IMR-90 (cell line): ENCODE measurements around the gene CDR2L. TPM values are rescaled to one million over a fixed set of nuclear protein-coding genes. Genes with fewer than 3 reads are reported as not detected.
"Not testable (repeated sequence)": the region's sequence is repeated elsewhere in the genome, so short reads cannot be mapped to it uniquely, and the experiment has no call there.

Experiments
- ATAC-seq: fragments of 200-7000 bp; cut with Tn5 transposase; 2 replicates; pipeline ENCODE4 v1.9.1; 2020; ENCODE audit warnings: low read depth, mild to moderate bottlenecking, moderate library complexity
- BruUV-seq: library from RNA; stranded (reverse); fragments of 400-500 nt; replicated peaks from 2 replicates; lab custom pipeline; 2021; lab: Mats Ljungman, UMichigan
- CTCF ChIA-PET: fragments of 300-600 bp; formaldehyde crosslinking; extraction: SDS; loops from one replicate; lab custom pipeline; 2021; ENCODE audit warnings: antibody characterized with exemption; lab: Yijun Ruan, JAX
- POLR2A ChIA-PET: fragments of 300-600 bp; sonication (Branson Sonifier 250); formaldehyde crosslinking; loops from one replicate; lab custom pipeline; 2022; ENCODE audit warnings: antibody characterized with exemption; ENCODE audit not compliant: unreplicated experiment; lab: Charles Lee
- DNase-seq: peaks from one replicate; pipeline ENCODE4 v3.0.0; 2013
- H2AFZ ChIP-seq: replicated peaks from 2 replicates; pipeline ENCODE3; 2013; ENCODE audit warnings: low read length, mild to moderate bottlenecking; ENCODE audit not compliant: poor library complexity
- H2AK5ac ChIP-seq: 2 replicates; pipeline ENCODE4 v1.6.1; 2013; ENCODE audit warnings: low read depth, low read length, inconsistent platforms
- H2AK9ac ChIP-seq: replicated peaks from 2 replicates; pipeline ENCODE3; 2013; ENCODE audit warnings: mild to moderate bottlenecking, low read depth, low read length, moderate library complexity; ENCODE audit not compliant: poor library complexity
- H2BK120ac ChIP-seq: 2 replicates; pipeline ENCODE4 v1.6.1; 2013; ENCODE audit warnings: low read depth, low read length, inconsistent platforms
- H2BK15ac ChIP-seq: 3 replicates; pipeline ENCODE4 v1.6.1; 2013; ENCODE audit warnings: low read depth, low read length, inconsistent platforms
- H2BK20ac ChIP-seq: 2 replicates; pipeline ENCODE4 v1.6.1; 2013; ENCODE audit warnings: low read depth, mild to moderate bottlenecking, inconsistent platforms, low read length, moderate library complexity
- H2BK5ac ChIP-seq: 2 replicates; pipeline ENCODE4 v1.6.1; 2013; ENCODE audit warnings: mild to moderate bottlenecking, low read depth, low read length, inconsistent platforms; ENCODE audit not compliant: poor library complexity, severe bottlenecking
- H3K14ac ChIP-seq: replicated peaks from 2 replicates; pipeline ENCODE4 v1.6.1; 2013; ENCODE audit warnings: low read depth, low read length, inconsistent platforms
- H3K18ac ChIP-seq: 2 replicates; pipeline ENCODE4 v1.6.1; 2013; ENCODE audit warnings: low read depth, low read length, control low read depth
- H3K23ac ChIP-seq: 2 replicates; pipeline ENCODE4 v1.6.1; 2013; ENCODE audit warnings: low read depth, low read length, inconsistent platforms
- H3K27ac ChIP-seq: 2 replicates; pipeline ENCODE4 v1.5.1; 2013; ENCODE audit warnings: mild to moderate bottlenecking, control low read depth, low read length; ENCODE audit not compliant: insufficient read depth
- H3K27me3 ChIP-seq: 2 replicates; pipeline ENCODE4 v1.6.1; 2013; ENCODE audit warnings: low read length; ENCODE audit not compliant: control insufficient read depth, insufficient read depth
- H3K36me3 ChIP-seq: 2 replicates; pipeline ENCODE4 v1.6.1; 2013; ENCODE audit warnings: low read length, mixed read lengths; ENCODE audit not compliant: control insufficient read depth, insufficient read depth
- H3K4ac ChIP-seq: 2 replicates; pipeline ENCODE4 v1.6.1; 2013; ENCODE audit warnings: low read depth, low read length, inconsistent platforms
- H3K4me1 ChIP-seq: 2 replicates; pipeline ENCODE4 v1.6.1; 2013; ENCODE audit warnings: low read length, mixed read lengths; ENCODE audit not compliant: control insufficient read depth, insufficient read depth
- H3K4me2 ChIP-seq: 2 replicates; pipeline ENCODE4 v1.6.1; 2013; ENCODE audit warnings: low read depth, mild to moderate bottlenecking, control low read depth, low read length, moderate library complexity
- H3K4me3 ChIP-seq: 2 replicates; pipeline ENCODE4 v1.5.1; 2013; ENCODE audit warnings: low read depth, mild to moderate bottlenecking, control low read depth, low read length, moderate library complexity; ENCODE audit not compliant: insufficient read depth
- H3K56ac ChIP-seq: 2 replicates; pipeline ENCODE4 v1.6.1; 2013; ENCODE audit warnings: low read length, inconsistent platforms; ENCODE audit not compliant: insufficient read depth; ENCODE audit errors: extremely low read depth
- H3K79me1 ChIP-seq, 2 experiments: 2 replicates each; pipeline ENCODE4 v1.6.1; 2013; ENCODE audit warnings: low read length in 2 of 2, inconsistent platforms in 1 of 2, low read depth in 1 of 2
- H3K9ac ChIP-seq: 2 replicates; pipeline ENCODE4 v1.6.1; 2013; ENCODE audit warnings: low read depth, low read length, control low read depth
- H3K9me1 ChIP-seq: 2 replicates; pipeline ENCODE4 v1.6.1; 2013; ENCODE audit warnings: low read length, inconsistent platforms; ENCODE audit not compliant: insufficient read depth
- H3K9me3 ChIP-seq: 2 replicates; pipeline ENCODE4 v1.6.1; 2013; ENCODE audit warnings: low read length; ENCODE audit not compliant: control insufficient read depth, insufficient read depth
- H4K20me1 ChIP-seq: 2 replicates; pipeline ENCODE4 v1.6.1; 2013; ENCODE audit warnings: low read length, inconsistent platforms; ENCODE audit not compliant: insufficient read depth
- H4K5ac ChIP-seq: 2 replicates; pipeline ENCODE4 v1.6.1; 2013; ENCODE audit warnings: mild to moderate bottlenecking, low read depth, low read length, control low read depth
- H4K8ac ChIP-seq, 2 experiments: 2 replicates each; pipeline ENCODE4 v1.6.1; 2013; ENCODE audit warnings: low read depth in 2 of 2, low read length in 2 of 2, control low read depth in 1 of 2, inconsistent platforms in 1 of 2
- H4K91ac ChIP-seq: 2 replicates; pipeline ENCODE4 v1.6.1; 2013; ENCODE audit warnings: low read depth, low read length, inconsistent platforms; ENCODE audit not compliant: insufficient read depth
- WGBS, 2 experiments: methylation state at CpG; one replicate each; pipeline versions ENCODE4 v1.1.5 to v1.1.7; 2013; ENCODE audit warnings: missing lambda C conversion rate in 2 of 2; ENCODE audit not compliant: insufficient read length in 1 of 2; ENCODE audit errors: extremely low coverage in 2 of 2; 5-methylcytosine and 5-hydroxymethylcytosine counted together
- dilution Hi-C: fragments of 300-500 bp; cut with HindIII; formaldehyde crosslinking; loops from one replicate; pipeline ENCODE4 v1.14.3; 2018; ENCODE audit warnings: low sequenced_read_pairs; ENCODE audit not compliant: unreplicated experiment
- in situ Hi-C: fragments of 300-500 bp; cut with MboI; formaldehyde crosslinking; loops from 3 replicates; pipeline ENCODE4 v1.14.3; 2019; ENCODE audit warnings: low sequenced_read_pairs, inconsistent platforms, mixed read lengths
- intact Hi-C: fragments of 100-400 bp; cut with micrococcal nuclease; formaldehyde crosslinking; loops from 2 replicates; pipeline ENCODE4 v1.10.0; 2022
- polyA plus RNA-seq, 3 experiments: library from polyadenylated mRNA; depleted of rRNA; stranded (reverse); fragments of >200 nt; gene quantifications; 2 replicates each; pipeline ENCODE4 v1.2.3, GENCODE V29; 2012; ENCODE audit warnings: low replicate concordance in 1 of 3
- total RNA-seq: library from RNA; depleted of rRNA; stranded (reverse); fragments of >200 nt; gene quantifications from 2 replicates; pipeline ENCODE4 v1.2.3, GENCODE V29; 2012

The CDR2L gene
- total and polyA plus RNA-seq, 2 of the 4 experiments (the other 2 are of a cell fraction): 5.7 to 18.9 TPM

DNA sequence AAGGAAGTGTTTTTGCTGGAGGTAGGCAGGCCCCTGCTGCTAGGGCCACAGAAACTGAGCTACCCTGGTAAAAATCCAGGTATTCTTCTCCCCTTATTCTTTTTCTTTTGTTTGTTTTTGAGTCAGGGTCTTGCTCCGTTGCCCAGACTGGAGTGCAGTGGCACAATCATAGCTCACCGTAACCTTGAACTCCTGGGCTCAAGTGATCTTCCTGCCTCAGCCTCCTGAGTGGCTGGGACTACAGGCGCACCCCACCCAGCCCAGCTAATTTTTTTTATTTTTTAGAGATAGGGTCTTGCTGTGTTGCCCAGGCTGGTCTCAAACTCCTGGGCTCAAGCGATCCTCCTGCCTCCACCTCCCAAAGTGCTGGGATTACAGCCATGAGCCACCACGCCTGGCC lies 17.9 kb upstream of the CDR2L start:
- H2AFZ ChIP-seq, H3K4me2 ChIP-seq, dilution Hi-C loops, H3K4me1 ChIP-seq, H4K5ac ChIP-seq, H2BK120ac ChIP-seq, H2BK5ac ChIP-seq, H2BK15ac ChIP-seq, H4K91ac ChIP-seq, H3K14ac ChIP-seq, H3K27ac ChIP-seq, H3K56ac ChIP-seq, H2AK5ac ChIP-seq, BruUV-seq, H2BK20ac ChIP-seq, POLR2A ChIA-PET, DNase-seq, H4K8ac ChIP-seq, H3K23ac ChIP-seq, H3K36me3 ChIP-seq, H3K79me1 ChIP-seq, H3K4ac ChIP-seq, H3K9ac ChIP-seq, intact Hi-C loops, H3K9me3 ChIP-seq, ATAC-seq, H2AK9ac ChIP-seq, H3K4me3 ChIP-seq, H3K9me1 ChIP-seq, H3K18ac ChIP-seq, H4K20me1 ChIP-seq: not testable (repeated sequence)
- in situ Hi-C loops: loop anchor here (10.0 kb wide), 1 partner anchor 235 kb away; the partner anchor contains the start of gene NUP85
- no CpG with 5 or more reads among the region's 5 CpGs for WGBS, 2 experiments
- H3K27me3 ChIP-seq: peaks cover 43% of the 10 kb centered on the region
- CTCF ChIA-PET: interaction anchor here (0.8 kb wide), 1 partner anchor 12 kb away, joined by 4 read pairs; no protein-coding TSS in a partner anchor
